Activated CD4-positive, alpha-beta T cell treated with anti-CD3 and anti-CD28 coated beads, Interleukin-2, amount 50 U/mL, for 4 hours (primary cell): ENCODE results near the gene RINT1.
"Not testable (repeated sequence)": the region's sequence is repeated elsewhere in the genome, so short reads cannot be mapped to it uniquely, and the experiment has no call there.

Experiments
- DNase-seq, 2 experiments: peaks; one replicate each; pipeline ENCODE4 v3.0.0-alpha.2; 2020

Gene RINT1

GRCh38 chr7:105532709-105533460 lies 884 bp downstream of the RINT1 start:
- DNase-seq = no peak

- DNase-seq = no peak
These were observed 6.3 kb downstream of the RINT1 start for GRCh38 chr7:105538339-105538738.

DNA sequence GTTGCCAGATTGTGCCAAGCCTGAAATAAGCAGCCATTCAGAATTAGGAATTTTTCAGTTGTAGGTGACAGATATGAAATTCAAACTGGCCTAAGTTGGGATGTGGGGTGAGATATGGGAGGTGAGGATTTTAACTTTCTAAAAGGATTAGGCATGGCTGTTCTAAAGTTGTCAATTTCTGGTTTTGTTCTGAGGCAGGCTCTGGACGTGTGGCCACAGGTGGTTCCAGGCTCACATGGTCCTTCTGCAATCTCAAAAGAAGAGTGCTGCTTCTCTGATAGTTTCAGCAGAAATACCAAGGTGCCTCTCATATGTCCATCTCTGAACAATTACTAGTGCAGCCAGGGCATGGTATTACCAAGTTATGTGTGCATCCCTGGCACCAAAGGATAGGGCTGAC lies 27.9 kb downstream of the RINT1 start:
- no peak for DNase-seq

DNA sequence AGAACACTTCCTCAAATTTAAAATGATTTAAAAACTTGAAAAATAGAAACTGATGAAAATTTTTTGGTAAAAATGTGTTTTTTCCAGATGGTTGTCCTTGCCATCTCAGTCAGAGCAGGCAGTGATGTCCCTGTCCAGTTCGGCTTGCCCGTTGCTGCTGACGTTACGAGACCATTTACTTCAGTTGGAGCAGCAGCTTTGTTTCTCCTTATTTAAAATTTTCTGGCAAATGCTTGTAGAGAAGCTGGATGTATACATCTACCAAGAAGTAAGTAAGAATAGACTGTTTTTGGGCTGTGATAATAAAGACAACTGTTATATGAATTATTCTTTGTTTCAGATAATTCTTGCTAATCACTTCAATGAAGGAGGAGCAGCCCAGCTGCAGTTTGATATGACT lies 33.2 kb downstream of the RINT1 start:
- no peak for DNase-seq

- no peak for DNase-seq
These were observed 35.0 kb downstream of the RINT1 start for GRCh38 chr7:105567024-105567423.

DNA sequence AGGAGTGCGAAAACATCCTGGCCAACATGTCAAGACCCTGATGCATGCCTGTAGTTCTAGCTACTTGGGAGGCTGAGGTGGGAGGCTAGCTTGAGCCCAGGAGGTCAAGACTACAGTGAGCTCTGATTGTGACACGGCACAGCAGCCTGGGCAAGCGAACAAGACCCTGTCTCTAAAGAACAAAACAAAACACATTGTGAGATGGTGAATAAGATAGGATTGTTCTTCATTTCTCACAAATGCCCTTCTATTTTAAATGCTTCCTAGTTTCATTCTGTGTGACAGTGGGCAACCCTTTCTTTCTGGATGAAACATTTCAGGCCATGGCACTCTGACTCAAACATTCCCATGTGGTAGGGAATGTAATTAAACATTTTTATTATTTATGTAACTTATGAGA lies 35.8 kb downstream of the RINT1 start:
- DNase-seq = no peak

DNA sequence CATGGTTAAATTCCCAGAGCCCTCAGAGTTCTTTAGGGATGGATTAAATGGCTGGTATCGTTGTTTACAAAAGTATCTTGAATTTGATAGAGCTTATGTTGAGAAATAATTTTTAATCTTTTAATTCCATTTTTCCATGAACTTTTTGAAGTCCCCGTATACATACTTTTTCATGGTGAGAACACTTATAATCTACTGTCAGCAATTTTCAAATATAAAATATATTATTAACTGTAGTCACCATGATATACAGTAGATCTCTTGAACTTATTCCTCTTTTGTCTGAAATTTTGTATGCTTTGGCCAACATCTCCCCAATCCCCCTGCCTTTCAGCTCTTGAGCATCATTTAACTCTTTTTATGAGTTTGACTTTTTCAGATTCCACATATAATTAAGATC lies 39.9 kb downstream of the RINT1 start:
- DNase-seq = no peak

GRCh38 chr7:105577251-105577650 lies 45.2 kb downstream of the RINT1 start:
- DNase-seq = no peak

DNA sequence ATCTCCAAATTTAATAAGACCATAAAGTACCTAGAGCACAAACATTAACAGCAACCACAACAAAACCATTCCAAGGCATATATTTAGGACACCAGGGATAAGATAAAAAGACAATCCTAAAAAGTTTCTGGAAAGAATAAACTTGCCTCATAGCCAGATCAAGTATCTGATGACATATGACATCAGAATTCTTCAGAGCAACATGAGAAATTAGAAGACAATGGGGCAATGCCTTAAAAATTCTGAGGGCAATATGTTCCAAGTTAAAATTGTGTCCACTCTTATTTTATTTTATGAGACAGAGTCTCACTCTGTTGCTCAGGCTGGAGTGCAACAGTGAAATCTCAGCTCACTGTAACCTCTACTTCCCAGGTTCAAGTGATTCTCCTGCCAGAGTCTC lies 46.5 kb downstream of the RINT1 start:
- DNase-seq = no peak

DNA sequence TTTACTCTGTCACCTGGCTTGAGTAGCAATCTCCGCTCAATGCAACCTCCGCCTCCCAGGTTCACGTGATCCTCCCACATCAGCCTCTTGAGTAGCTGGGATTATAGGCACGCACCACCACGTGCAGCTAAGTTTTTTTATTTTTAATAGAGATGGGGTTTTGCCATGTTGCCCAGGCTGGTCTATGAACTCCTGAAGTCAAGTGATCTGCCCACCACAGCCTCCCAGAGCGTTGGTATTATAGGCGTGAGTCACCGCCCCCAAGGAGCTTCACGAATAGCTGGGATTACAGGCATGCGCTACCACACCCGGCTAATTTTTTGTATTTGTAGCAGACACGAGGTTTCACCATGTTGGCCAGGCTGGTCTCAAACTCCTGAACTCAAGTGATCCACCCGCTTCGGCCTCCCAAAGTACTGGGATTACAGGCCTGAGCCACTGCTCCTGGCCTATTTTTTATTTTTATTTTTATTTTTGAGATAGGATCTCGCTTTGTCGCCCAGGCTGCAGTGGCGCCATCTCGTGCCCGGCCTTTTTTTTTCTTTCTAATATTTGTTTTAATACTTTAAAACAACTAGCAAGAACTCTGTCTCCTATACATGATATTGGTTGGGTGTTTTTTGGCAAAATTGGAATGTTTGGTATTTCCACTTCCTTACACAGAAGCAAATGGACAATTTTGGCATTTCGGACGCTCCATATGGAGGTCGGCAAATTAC lies 48.2 kb downstream of the RINT1 start:
- DNase-seq = no peak

- DNase-seq = peak; percentile 8 to 11
These were observed 49.2 kb downstream of the RINT1 start, which contains the start of gene EFCAB10 for GRCh38 chr7:105581066-105581811. Gene EFCAB10 (minus strand): TSS chr7:105581493. CDS start chr7:105581463, 30 bp downstream.

DNA sequence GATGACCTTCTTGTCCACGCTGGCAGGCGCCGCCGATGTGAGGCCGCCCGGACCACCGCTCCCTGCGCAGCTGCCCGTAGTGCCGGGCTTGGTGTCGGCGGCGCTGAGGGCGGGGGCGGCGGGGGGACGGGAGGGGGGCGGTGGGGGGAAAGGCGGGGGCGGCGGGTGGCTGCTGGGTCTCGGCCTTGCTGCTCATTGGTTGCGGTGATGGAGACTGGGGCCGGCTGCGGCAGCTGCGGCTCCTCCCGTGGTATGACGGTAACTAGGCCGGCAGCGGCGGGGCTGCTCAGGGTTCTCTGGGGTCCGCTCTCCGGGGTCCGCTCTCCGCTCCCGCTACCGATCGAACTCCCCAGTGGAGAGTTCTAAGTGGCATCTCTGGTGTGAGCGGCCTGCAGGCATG lies 51.1 kb downstream of the RINT1 start:
- DNase-seq = no peak

DNA sequence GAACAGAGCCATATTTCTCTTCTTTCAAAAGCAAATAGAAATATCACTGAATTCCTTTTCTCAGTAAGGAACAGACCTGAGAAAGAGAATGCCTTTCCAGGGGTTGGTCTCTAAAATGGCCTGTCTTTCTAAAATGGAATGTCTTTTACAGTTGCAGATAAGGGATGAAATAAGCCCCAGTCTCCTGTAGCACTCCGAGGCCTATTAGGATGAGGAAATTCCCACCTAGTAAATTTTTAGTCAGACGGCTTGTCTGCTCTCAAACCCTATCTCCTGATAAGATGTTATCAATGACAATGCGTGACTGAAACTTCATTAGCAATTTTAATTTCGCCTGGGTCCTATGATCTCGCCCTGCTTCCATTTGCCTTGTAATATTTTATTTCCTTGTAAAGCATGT lies 52.2 kb downstream of the RINT1 start:
- DNase-seq = no peak

DNA sequence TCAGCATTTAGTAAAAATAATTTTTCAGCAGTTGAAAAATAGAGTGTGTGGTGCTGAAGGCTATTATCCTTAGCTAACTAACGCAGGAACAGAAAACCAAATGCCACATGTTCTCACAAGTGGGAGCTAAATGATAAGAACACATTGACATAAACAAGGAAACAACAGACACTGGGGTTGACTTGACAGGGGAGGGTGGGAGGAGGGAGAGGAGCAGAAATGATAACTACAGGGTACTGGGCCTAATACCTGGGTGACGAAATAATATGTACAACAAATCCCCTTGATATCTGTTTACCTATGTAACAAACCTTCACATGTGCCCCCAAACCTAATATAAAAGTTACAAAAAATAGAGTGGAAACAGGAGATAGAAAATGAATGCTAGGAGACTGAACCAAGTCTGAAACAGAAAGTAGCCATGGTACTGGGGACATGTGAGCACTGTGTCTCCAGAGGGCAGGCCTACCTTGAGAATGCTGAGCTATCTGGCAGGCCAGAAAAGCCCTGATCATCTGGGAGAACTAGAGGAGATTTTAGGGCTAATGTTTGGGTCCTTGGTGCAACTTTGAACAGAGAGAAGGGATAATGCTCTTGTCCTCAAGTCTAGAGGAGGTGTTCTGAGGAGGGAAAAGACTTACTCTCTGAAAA lies 54.0 kb downstream of the RINT1 start:
- no peak for DNase-seq

- DNase-seq = no peak
These were observed 56.1 kb downstream of the RINT1 start for GRCh38 chr7:105587909-105588635.

DNA sequence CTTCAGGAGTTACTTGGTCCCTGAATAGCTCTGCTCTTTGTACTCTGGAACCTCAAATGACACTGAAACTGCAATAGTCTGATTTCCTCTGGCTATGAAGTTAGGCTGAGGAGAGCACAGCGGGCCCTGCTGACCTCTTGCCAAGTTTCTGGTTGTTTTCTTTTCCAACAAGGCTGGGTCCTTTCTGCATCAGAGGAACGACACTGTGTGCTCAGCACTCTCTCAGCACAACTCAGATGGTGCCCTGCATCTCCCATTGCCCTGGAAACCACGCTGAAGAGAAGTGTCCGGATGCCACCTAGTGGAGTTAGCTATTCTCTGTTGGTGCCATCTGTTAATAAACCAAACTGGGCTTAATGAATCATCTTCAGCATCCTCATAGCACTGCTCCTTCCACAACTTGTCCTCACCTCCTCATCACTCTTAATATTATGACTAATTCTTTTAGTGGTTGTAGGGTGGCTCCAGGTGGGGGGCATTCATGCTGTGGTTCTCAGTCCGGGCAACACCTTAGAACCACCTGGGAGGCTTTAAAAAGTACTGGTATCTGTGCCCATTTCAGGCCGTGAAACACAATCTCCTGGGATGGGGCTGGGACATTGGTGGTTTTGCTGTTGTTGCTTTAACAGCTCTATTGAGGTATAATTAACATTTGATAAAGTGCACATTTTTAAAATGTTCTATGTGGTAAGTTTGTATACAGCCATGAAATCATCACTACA lies 57.5 kb downstream of the RINT1 start:
- peak; percentile 34 to 46 for DNase-seq

- no peak for DNase-seq
These were observed 58.8 kb downstream of the RINT1 start for GRCh38 chr7:105590793-105591192.

DNA sequence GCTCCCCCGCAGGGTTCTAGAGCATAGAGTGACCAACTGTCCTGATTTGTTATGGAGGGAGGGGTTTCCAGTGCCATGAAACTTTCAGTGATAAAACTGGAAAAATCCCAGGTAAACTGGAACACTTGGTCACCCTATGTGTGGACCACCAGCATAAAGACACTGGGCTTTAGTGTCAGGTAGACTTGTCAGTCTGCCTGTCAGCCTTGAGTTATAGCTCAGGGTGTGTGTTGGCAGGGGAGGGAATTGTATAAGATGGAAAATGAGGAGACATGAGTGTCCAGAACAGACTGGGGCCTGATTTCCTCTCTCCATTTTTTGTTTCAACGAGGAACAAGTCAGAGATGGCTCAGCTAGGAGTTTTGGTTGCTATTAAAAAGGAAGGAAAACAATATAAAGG lies 59.5 kb downstream of the RINT1 start:
- DNase-seq = no peak

DNA sequence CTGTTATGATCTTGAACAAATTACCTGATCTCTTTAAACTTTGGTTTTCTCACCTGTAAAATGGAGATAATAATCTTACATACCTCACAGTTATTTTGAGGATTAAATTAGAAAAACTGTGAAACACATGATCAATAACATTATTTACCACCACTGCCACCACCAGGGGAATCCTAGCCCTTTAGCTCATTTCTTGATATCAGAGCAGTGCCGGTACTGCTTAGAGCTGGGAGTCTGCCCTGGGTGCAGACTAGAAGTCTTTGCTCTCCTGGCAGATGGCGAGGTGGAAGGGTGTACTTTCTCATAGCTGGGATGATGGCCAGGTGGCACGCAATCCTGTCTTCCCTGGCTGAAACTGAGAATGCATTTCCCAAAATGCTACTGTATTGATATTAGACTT lies 62.0 kb downstream of the RINT1 start:
- no peak for DNase-seq

GRCh38 chr7:105596866-105597265 lies 64.9 kb downstream of the RINT1 start:
- DNase-seq = no peak

- DNase-seq = not testable (repeated sequence)
These were observed 67.1 kb downstream of the RINT1 start for GRCh38 chr7:105599080-105599479.

GRCh38 chr7:105599551-105599950 lies 67.5 kb downstream of the RINT1 start:
- DNase-seq = no peak
